Kidney epithelial cell (primary cell): ENCODE measurements around the gene HK1. TPM values are rescaled to one million over a fixed set of nuclear protein-coding genes. Genes with fewer than 3 reads are reported as not detected.

Experiments
- DNase-seq: peaks from one replicate; pipeline ENCODE4 v3.0.0-alpha.2; 2010; ENCODE audit warnings: low read depth
- H3K27me3 ChIP-seq: 2 replicates; pipeline ENCODE4 v1.6.0; 2011; ENCODE audit warnings: low read length; ENCODE audit not compliant: control insufficient read depth, insufficient read depth
- H3K36me3 ChIP-seq: 2 replicates; pipeline ENCODE4 v1.5.1; 2011; ENCODE audit warnings: low read length; ENCODE audit not compliant: control insufficient read depth, insufficient read depth
- H3K4me3 ChIP-seq: 2 replicates; pipeline ENCODE4 v1.5.1; 2011; ENCODE audit warnings: low read depth, mild to moderate bottlenecking, control low read depth, low read length
- total RNA-seq: library from RNA; depleted of rRNA; stranded (reverse); fragments of >200 nt; gene quantifications from 2 replicates; pipeline ENCODE4 v1.2.3, GENCODE V29; 2015
- TF ChIP-seq, protein P1 (sequence below): IDR thresholded peaks from 2 replicates; pipeline ENCODE4 v1.5.1; 2011; ENCODE audit warnings: mild to moderate bottlenecking, moderate library complexity, low read length, control low read depth, inconsistent platforms; ENCODE audit not compliant: insufficient read depth, poor library complexity, severe bottlenecking

HK1 gene
- total RNA-seq, 1 donor from 2014 or later: 81.7 TPM

DNA sequence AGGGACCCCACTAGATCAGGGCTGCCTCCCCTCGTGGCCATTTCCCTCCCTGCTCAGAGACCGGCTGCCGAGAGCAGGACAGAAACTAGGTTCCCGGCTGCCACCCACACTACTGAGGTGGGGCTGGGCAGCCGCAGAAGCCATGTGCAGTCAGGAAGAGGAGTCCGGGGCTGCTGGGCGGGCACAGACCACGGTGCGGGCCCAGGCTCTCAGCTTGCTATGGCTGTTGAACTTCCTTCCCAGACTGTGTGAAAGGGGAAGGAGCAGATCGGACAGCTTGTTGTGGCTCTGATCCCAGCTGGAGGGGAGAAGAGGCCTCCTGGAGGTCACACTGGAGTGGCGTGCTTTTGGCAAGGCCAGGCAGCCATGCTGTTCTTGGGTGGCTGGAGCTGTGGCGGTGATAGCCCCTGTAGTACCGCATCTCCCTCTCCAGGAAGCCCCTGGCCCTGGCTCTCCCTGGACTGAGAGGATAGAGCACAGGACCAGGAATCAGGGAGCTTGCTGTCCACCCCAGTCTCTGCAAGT lies 56.8 kb downstream of the HK1 start:
- Histone ChIP-seq H3K27me3 (no peaks in the 10 kb centered on the region), H3K36me3 (no peaks in the 10 kb centered on the region), H3K4me3 (no peak overlapping the region)
- TF ChIP-seq, protein P1, sequence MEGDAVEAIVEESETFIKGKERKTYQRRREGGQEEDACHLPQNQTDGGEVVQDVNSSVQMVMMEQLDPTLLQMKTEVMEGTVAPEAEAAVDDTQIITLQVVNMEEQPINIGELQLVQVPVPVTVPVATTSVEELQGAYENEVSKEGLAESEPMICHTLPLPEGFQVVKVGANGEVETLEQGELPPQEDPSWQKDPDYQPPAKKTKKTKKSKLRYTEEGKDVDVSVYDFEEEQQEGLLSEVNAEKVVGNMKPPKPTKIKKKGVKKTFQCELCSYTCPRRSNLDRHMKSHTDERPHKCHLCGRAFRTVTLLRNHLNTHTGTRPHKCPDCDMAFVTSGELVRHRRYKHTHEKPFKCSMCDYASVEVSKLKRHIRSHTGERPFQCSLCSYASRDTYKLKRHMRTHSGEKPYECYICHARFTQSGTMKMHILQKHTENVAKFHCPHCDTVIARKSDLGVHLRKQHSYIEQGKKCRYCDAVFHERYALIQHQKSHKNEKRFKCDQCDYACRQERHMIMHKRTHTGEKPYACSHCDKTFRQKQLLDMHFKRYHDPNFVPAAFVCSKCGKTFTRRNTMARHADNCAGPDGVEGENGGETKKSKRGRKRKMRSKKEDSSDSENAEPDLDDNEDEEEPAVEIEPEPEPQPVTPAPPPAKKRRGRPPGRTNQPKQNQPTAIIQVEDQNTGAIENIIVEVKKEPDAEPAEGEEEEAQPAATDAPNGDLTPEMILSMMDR: no peak
- DNase-seq: no peak

DNA sequence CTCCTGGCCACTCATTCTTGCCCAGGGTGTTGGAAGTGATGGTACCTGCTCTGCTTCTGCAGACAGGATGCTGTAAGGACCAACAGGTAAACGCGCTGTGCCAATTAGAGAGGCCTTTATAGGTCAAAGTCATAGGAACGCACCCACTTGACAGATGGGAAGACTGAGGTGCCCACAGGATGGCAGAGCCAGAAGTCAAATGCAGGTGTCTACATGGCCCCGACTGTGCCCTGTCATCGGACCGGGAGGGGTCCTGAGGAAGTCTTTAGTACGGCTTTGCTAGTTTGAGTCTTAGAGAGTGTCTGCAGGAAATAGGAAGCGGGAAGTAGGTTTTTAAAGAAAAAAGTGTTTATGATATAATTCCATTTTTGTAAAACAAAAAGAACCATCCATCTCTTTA lies 57.3 kb downstream of the HK1 start:
- H3K36me3 ChIP-seq: no peaks in the 10 kb centered on the region
- DNase-seq: no peak
- H3K27me3 ChIP-seq: no peaks in the 10 kb centered on the region
- TF ChIP-seq, protein P1: no peak
- H3K4me3 ChIP-seq: no peak overlapping the region

DNA sequence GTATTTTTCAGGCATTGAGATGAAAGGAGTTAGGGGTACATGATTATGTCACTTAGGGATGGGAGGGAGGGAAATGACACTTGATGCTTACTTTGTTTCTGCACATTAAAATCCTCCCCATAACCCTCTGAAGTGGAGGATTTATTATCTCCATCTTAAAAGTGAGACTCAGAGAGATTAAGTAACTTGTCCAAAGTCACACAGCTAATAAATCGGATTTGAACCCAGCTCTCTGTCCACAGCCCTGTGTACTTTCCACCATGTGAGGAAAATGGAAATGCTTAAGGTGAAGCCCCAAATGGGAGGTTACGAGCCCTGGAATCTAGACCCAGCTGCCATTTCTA lies 58.6 kb downstream of the HK1 start:
- Histone ChIP-seq H3K4me3 (no peak overlapping the region), H3K27me3 (no peaks in the 10 kb centered on the region), H3K36me3 (no peaks in the 10 kb centered on the region)
- TF ChIP-seq, protein P1: no peak
- no peak for DNase-seq

DNA sequence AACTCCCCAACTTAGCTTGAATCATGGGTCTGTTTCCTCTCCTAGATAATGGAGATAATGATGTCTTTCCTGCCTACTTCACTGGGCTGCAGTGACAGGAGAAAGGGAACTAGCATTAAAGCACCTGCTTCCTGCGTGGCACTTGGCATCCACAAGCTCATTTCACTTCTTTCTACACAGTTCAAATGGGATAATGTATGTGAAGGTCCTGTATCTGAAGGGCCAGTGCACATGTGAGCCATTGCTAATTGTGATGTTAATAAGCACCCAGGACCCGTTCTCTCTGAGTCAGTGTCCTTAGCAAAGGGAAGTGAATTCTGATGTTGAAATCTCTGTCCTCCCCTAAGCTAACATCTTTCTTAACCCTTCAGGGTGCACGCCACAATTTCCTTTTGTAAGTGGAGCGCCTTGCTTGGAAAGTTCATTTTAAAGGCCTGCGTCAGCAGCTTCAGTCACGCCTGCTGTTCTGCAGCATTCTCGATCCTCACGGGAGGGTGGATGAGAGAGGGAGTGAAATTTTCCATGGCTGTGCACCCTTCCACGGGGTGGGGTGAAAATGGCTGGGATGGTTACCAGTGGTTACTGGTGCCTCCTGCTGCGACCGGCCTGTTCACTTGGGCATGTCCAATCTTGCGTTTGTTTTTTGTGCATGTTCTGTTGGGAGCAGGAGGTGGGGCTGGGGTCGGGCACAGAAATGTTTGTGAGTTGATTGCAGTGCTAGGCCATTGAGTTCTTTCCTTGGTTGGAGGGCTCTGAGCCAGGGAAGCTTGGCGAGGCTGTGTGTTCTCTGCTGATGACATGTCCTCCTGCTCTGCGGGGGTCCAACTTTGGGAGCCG lies 59.2 kb downstream of the HK1 start:
- H3K27me3 ChIP-seq: no peaks in the 10 kb centered on the region
- DNase-seq: peak; percentile 74
- H3K36me3 ChIP-seq: no peaks in the 10 kb centered on the region
- no peak overlapping the region for H3K4me3 ChIP-seq
- TF ChIP-seq, protein P1: no peak

DNA sequence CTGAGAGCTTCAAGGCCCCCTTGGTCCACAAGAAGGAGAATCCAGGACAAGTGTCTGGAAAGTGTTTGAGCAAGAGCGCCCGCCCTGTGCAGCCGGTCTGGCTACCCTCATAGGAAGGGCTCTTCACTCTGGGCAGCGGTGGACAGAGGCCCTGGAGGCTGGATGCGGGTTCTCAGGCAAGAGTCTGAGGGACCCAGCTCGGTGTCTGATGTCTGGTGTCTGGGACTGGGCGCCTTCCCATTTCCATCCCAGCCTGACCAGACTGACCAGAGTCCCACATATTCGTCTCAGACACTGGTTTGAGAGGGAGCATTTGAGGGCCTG lies 59.8 kb downstream of the HK1 start:
- no peak for DNase-seq
- Histone ChIP-seq H3K27me3 (no peaks in the 10 kb centered on the region), H3K36me3 (no peaks in the 10 kb centered on the region), H3K4me3 (no peak overlapping the region)
- TF ChIP-seq, protein P1: no peak
